Smooth muscle cell (in vitro differentiated cells): Measurements from ENCODE around the gene PAFAH1B2. TPM values are rescaled to one million over a fixed set of nuclear protein-coding genes. Genes with fewer than 3 reads are reported as not detected.
"Not testable (repeated sequence)": the region's sequence is repeated elsewhere in the genome, so short reads cannot be mapped to it uniquely, and the experiment has no call there.

ENCODE experiments used
- DNase-seq: peaks from one replicate; lab custom pipeline; 2025; ENCODE audit not compliant: unreplicated experiment; lab: John Stamatoyannopoulos, UW
- H2AFZ ChIP-seq: fragments of 200-600 bp; sonication (generic); 2 replicates; pipeline ENCODE4 v1.6.0; 2016; ENCODE audit warnings: antibody characterized with exemption, low read depth, mild to moderate bottlenecking
- H3F3A ChIP-seq: fragments of 200-600 bp; sonication (generic); 2 replicates; pipeline ENCODE4 v1.6.0; 2017; ENCODE audit warnings: antibody characterized with exemption, low read depth
- H3K27ac ChIP-seq: fragments of 200-600 bp; sonication (generic); 2 replicates; pipeline ENCODE4 v1.5.1; 2016; ENCODE audit warnings: low read depth, mild to moderate bottlenecking
- H3K27me3 ChIP-seq: fragments of 200-600 bp; sonication (generic); 2 replicates; pipeline ENCODE4 v1.6.1; 2016; ENCODE audit warnings: low read depth, mild to moderate bottlenecking
- H3K36me3 ChIP-seq: fragments of 200-600 bp; sonication (generic); 2 replicates; pipeline ENCODE4 v1.5.1; 2016; ENCODE audit warnings: low read depth
- H3K4me1 ChIP-seq: fragments of 200-600 bp; sonication (generic); 2 replicates; pipeline ENCODE4 v1.5.1; 2016; ENCODE audit warnings: low read depth
- H3K4me2 ChIP-seq: fragments of 200-600 bp; sonication (generic); 2 replicates; pipeline ENCODE4 v1.6.0; 2016; ENCODE audit warnings: mild to moderate bottlenecking
- H3K4me3 ChIP-seq: fragments of 200-600 bp; sonication (generic); 2 replicates; pipeline ENCODE4 v1.5.1; 2016; ENCODE audit warnings: mild to moderate bottlenecking
- H3K79me2 ChIP-seq: fragments of 200-600 bp; sonication (generic); 2 replicates; pipeline ENCODE4 v1.6.0; 2016; ENCODE audit warnings: low read depth, mild to moderate bottlenecking
- H3K9ac ChIP-seq: fragments of 200-600 bp; sonication (generic); 2 replicates; pipeline ENCODE4 v1.6.0; 2016; ENCODE audit warnings: low read depth
- H3K9me3 ChIP-seq: fragments of 200-600 bp; sonication (generic); replicated peaks from 2 replicates; pipeline ENCODE4 v1.5.1; 2016; ENCODE audit warnings: low read depth
- H4K20me1 ChIP-seq: fragments of 200-600 bp; sonication (generic); 2 replicates; pipeline ENCODE4 v1.6.0; 2016; ENCODE audit warnings: low read depth
- WGBS: methylation state at CpG from one replicate; pipeline ENCODE4 v1.1.7; 2016; ENCODE audit warnings: low lambda C conversion rate; 5-methylcytosine and 5-hydroxymethylcytosine counted together
- polyA plus RNA-seq: library from polyadenylated mRNA; unstranded; fragments of >200 nt; fragmentation: Nextera tagmentation; extraction: Ambion mirVana; gene quantifications from 2 replicates; pipeline ENCODE4 v1.2.1, GENCODE V29; 2016
- total RNA-seq: library from RNA; depleted of rRNA; stranded (reverse); fragments of >200 nt; gene quantifications from 2 replicates; pipeline ENCODE4 v1.2.3, GENCODE V29; 2014
- TF ChIP-seq, protein P1 (sequence below): fragments of 200-600 bp; sonication (generic); IDR thresholded peaks from 2 replicates; pipeline ENCODE4 v1.5.1; 2017; ENCODE audit warnings: borderline replicate concordance, mild to moderate bottlenecking, antibody characterized with exemption; ENCODE audit not compliant: insufficient read depth, poor library complexity, severe bottlenecking

The PAFAH1B2 gene
- total and polyA plus RNA-seq, 2 experiments from 2014 or later = 30.7 to 146 TPM

DNA sequence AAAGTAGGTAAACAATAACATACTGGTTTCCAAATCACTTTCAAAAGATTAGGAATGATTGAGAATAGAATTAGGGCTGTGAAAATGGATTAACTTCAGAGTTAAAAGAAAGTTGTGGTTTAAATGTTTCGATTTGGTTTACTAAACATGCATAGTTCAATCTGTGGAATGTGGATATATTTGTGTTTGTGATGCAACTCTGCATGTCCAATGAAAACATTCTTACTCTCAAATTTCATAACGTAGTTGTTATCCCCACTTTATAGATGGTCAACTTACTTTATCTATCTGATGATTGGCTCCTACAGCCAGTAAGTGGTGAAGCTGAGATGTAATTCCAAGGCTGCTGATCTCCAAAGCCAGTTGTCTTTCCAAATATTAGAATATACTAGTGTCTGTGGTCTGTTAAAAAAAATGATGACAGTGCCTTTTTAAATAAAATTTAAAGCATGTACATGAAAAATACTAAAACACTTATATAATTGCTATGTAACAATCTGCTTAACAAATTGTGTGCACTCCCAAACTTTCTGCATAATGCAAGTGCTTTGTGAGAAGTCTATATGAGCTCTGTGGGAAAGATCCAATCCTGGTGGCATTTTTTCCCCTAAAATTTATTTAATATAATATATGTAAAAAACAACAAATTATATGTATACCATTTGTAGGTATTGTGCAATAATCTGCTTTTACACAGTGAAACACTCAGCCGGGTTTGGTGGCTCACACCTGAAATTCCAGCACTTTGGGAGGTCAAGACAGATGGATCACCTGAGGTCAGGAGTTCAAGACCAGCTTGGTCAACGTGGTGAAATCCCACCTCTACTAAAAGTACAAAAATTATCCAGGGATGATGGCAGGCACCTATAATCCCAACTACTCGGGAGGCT lies 36.1 kb upstream of the PAFAH1B2 start:
- Histone ChIP-seq H3K9ac (no peak overlapping the region), H3K79me2 (no peaks in the 10 kb centered on the region), H3K4me3 (no peak overlapping the region), H3K27ac (no peak overlapping the region), H3F3A (no peaks in the 10 kb centered on the region), H3K27me3 (no peaks in the 10 kb centered on the region), H3K4me2 (no peak overlapping the region), H3K4me1 (no peaks in the 10 kb centered on the region), H4K20me1 (no peaks in the 10 kb centered on the region), H2AFZ (no peak overlapping the region), H3K9me3 (no peaks in the 10 kb centered on the region), H3K36me3 (no peaks in the 10 kb centered on the region)
- DNase-seq = no peak
- TF ChIP-seq, protein P1, sequence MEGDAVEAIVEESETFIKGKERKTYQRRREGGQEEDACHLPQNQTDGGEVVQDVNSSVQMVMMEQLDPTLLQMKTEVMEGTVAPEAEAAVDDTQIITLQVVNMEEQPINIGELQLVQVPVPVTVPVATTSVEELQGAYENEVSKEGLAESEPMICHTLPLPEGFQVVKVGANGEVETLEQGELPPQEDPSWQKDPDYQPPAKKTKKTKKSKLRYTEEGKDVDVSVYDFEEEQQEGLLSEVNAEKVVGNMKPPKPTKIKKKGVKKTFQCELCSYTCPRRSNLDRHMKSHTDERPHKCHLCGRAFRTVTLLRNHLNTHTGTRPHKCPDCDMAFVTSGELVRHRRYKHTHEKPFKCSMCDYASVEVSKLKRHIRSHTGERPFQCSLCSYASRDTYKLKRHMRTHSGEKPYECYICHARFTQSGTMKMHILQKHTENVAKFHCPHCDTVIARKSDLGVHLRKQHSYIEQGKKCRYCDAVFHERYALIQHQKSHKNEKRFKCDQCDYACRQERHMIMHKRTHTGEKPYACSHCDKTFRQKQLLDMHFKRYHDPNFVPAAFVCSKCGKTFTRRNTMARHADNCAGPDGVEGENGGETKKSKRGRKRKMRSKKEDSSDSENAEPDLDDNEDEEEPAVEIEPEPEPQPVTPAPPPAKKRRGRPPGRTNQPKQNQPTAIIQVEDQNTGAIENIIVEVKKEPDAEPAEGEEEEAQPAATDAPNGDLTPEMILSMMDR = no peak
- WGBS = 76% methylated on average over 5 of the region's 5 CpGs

DNA sequence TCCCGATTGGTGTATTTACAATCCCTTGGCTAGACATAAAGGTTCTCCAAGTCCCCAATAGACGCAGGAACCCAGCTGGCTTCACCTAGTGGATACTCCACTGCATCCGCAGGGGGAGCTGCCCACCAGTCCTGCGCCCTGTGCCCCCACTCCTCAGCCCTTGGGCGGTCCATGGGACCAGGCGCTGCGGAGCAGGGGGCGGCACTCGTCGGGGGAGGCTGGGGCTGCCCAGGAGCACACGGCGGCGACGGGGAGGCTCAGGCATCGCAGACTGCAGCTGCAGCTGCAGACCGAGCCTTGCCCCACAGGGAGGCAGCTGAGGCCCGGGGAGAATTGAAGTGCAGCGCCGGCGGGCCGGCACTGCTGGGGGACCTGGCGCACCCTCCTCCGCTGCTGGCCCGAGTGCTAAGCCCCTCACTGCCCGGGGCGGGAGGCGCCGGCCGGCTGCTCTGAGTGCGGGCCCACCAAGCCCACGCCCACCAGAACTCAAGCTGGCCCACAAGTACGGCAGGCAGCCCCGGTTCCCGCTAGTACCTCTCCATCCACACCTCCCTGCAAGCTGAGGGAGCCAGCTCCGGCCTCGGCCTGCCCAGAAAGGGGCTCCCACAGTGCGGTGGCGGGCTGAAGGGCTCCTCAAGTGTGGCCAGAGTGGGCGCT lies 33.7 kb upstream of the PAFAH1B2 start:
- Histone ChIP-seq H3K4me3 (no peak overlapping the region), H3K27ac (no peak overlapping the region), H3K36me3 (no peaks in the 10 kb centered on the region), H3K79me2 (no peaks in the 10 kb centered on the region), H3K4me1 (no peaks in the 10 kb centered on the region), H3K4me2 (no peak overlapping the region), H3K9me3 (no peaks in the 10 kb centered on the region), H3F3A (no peaks in the 10 kb centered on the region), H3K9ac (no peak overlapping the region), H2AFZ (no peak overlapping the region), H4K20me1 (no peaks in the 10 kb centered on the region), H3K27me3 (no peaks in the 10 kb centered on the region)
- no peak for DNase-seq
- TF ChIP-seq, protein P1 = no peak
- WGBS = 98% methylated on average over 32 of the region's 39 CpGs

DNA sequence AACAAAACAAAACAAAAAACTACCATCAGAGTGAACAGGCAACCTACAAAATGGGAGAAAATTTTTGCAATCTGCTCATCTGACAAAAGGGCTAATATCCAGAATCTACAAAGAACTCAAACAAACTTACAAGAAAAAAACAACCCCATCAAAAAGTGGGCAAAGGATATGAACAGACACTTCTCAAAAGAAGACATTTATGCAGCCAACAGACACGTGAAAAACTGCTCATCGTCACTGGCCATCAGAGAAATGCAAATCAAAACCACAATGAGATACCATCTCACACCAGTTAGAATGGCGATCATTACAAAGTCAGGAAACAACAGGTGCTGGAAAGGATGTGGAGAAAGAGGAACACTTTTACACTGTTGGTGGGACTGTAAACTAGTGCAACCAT lies 31.6 kb upstream of the PAFAH1B2 start:
- not testable (repeated sequence) for H2AFZ ChIP-seq, H3K79me2 ChIP-seq, H3K9ac ChIP-seq, DNase-seq, H3K4me3 ChIP-seq, H3K27me3 ChIP-seq, H4K20me1 ChIP-seq, H3K9me3 ChIP-seq, H3K4me2 ChIP-seq, H3F3A ChIP-seq, H3K27ac ChIP-seq, H3K36me3 ChIP-seq, H3K4me1 ChIP-seq
- WGBS = 69% methylated on average over 3 of the region's 3 CpGs

DNA sequence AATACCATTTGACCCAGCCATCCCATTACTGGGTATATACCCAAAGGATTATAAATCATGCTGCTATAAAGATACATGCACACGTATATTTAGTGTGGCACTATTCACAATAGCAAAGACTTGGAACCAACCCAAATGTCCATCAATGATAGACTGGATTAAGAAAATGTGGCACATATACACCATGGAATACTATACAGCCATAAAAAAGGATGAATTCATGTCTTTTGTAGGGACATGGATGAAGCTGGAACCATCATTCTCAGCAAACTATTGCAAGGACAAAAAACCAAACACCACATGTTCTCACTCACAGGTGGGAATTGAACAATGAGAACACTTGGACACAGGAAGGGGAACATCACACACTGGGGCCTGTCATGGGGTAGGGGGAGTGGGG lies 31.1 kb upstream of the PAFAH1B2 start:
- H3K4me2 ChIP-seq, H3K4me3 ChIP-seq, DNase-seq, H3F3A ChIP-seq, H3K9me3 ChIP-seq, H3K27me3 ChIP-seq, H3K36me3 ChIP-seq, H3K4me1 ChIP-seq, H2AFZ ChIP-seq, H3K9ac ChIP-seq, H3K27ac ChIP-seq, H3K79me2 ChIP-seq, H4K20me1 ChIP-seq: not testable (repeated sequence)
- 94% methylated on average over 1 of the region's 1 CpG for WGBS
